ENCODE results near the gene CLCNKB.
"Not testable (repeated sequence)": the region's sequence is repeated elsewhere in the genome, so short reads cannot be mapped to it uniquely, and the experiment has no call there.

Gene CLCNKB

GRCh38 chr1:16042096-16042495 lies 1.5 kb upstream of the CLCNKB start:
- H3K27ac ChIP-seq (ENCODE audit: insufficient read depth in 1 of 2, low read depth in 1 of 2, low read length in 2 of 2, poor library complexity in 1 of 2, severe bottlenecking in 2 of 2), result no peak overlapping the region
- H3K4me3 ChIP-seq (ENCODE audit: control insufficient read depth in 1 of 7, extremely low read depth in 1 of 7, insufficient read depth in 4 of 7, low read depth in 2 of 7, low read length in 6 of 7), result no peak overlapping the region
- WGBS (ENCODE audit: insufficient coverage), result 89% methylated on average over 3 of the region's 9 CpGs
- no peaks in the 10 kb centered on the region for H3K4me1 ChIP-seq (ENCODE audit: control extremely low read depth in 1 of 4, control insufficient read depth in 4 of 4, insufficient read depth in 4 of 4, low read length in 3 of 4)
- no peaks in the 10 kb centered on the region for H3K9me3 ChIP-seq (ENCODE audit: control extremely low read depth in 1 of 5, control insufficient read depth in 4 of 5, insufficient read depth in 2 of 5, low read depth in 1 of 5, low read length in 4 of 5)
- CTCF ChIA-PET, result interaction anchor here (0.8 kb wide), 1 partner anchor 23 kb away, joined by 3 read pairs; no protein-coding TSS in a partner anchor
- H3K36me3 ChIP-seq (ENCODE audit: control insufficient read depth in 4 of 4, insufficient read depth in 4 of 4, low read length in 3 of 4), result no peaks in the 10 kb centered on the region
- no peaks in the 10 kb centered on the region for H3K27me3 ChIP-seq (replicated peaks in 2 of 5; ENCODE audit: control insufficient read depth in 4 of 5, insufficient read depth in 5 of 5, low read length in 4 of 5)
- DNase-seq, result no peak
- POLR2A ChIA-PET, result no interaction called here

DNA sequence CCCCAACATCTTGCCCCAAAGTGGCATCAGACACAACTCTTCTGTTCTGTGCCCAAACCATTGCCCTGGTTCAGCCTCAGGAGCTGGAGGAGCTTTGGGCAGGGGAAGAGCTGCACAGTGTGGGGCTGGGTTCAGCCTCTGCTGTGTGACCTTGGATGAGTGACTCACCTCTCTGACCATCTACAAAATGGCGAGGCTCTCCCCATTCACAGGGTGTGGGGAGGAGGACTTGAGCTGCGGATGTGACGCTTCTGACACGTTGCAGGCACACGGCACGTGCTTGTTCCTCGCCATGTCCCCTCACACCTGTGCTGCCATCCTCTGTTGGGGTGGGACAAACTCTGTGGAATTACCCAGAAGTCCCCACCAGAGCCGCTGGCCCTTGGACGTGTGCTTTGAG lies 928 bp upstream of the CLCNKB start:
- H3K4me1 ChIP-seq (ENCODE audit: control extremely low read depth in 1 of 4, control insufficient read depth in 4 of 4, insufficient read depth in 4 of 4, low read length in 3 of 4); H3K9me3 ChIP-seq (ENCODE audit: control extremely low read depth in 1 of 5, control insufficient read depth in 4 of 5, insufficient read depth in 2 of 5, low read depth in 1 of 5, low read length in 4 of 5); H3K4me3 ChIP-seq (ENCODE audit: control insufficient read depth in 1 of 7, extremely low read depth in 1 of 7, insufficient read depth in 4 of 7, low read depth in 2 of 7, low read length in 6 of 7); H3K27me3 ChIP-seq (replicated peaks in 2 of 5; ENCODE audit: control insufficient read depth in 4 of 5, insufficient read depth in 5 of 5, low read length in 4 of 5); DNase-seq; H3K36me3 ChIP-seq (ENCODE audit: control insufficient read depth in 4 of 4, insufficient read depth in 4 of 4, low read length in 3 of 4); H3K27ac ChIP-seq (ENCODE audit: insufficient read depth in 1 of 2, low read depth in 1 of 2, low read length in 2 of 2, poor library complexity in 1 of 2, severe bottlenecking in 2 of 2); CTCF ChIA-PET; POLR2A ChIA-PET: not testable (repeated sequence)
- WGBS (ENCODE audit: insufficient coverage), result 90% methylated on average over 4 of the region's 9 CpGs

DNA sequence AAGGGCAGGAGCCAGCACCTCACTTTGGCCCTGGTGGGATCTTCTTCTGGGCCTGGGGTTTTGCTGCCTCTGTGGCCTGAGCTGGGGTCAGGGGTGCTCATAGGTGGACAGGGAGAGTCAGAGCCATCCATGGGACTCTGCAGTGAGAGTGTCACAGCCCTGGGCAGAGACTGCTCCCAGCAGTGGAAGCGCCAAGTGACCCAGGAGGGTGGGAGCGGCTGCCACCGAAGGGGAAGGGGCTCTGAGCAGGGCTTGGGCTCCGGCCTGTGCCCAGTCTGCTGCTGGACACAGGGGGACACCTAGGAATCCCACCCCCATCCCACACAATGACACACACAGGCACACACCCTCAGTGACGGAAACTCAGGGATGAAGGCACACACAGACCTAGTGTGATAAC lies 368 bp downstream of the CLCNKB start:
- Histone ChIP-seq H3K27ac (ENCODE audit: insufficient read depth in 1 of 2, low read depth in 1 of 2, low read length in 2 of 2, poor library complexity in 1 of 2, severe bottlenecking in 2 of 2) (no peak overlapping the region), H3K36me3 (ENCODE audit: control insufficient read depth in 4 of 4, insufficient read depth in 4 of 4, low read length in 3 of 4) (no peaks in the 10 kb centered on the region), H3K27me3 (replicated peaks in 2 of 5; ENCODE audit: control insufficient read depth in 4 of 5, insufficient read depth in 5 of 5, low read length in 4 of 5) (no peaks in the 10 kb centered on the region), H3K9me3 (ENCODE audit: control extremely low read depth in 1 of 5, control insufficient read depth in 4 of 5, insufficient read depth in 2 of 5, low read depth in 1 of 5, low read length in 4 of 5) (no peaks in the 10 kb centered on the region), H3K4me3 (ENCODE audit: control insufficient read depth in 1 of 7, extremely low read depth in 1 of 7, insufficient read depth in 4 of 7, low read depth in 2 of 7, low read length in 6 of 7) (no peak overlapping the region), H3K4me1 (ENCODE audit: control extremely low read depth in 1 of 4, control insufficient read depth in 4 of 4, insufficient read depth in 4 of 4, low read length in 3 of 4) (peaks cover 0 to 5% (median 3%) of the 10 kb centered on the region in 4 experiments)
- DNase-seq, result no peak
- POLR2A ChIA-PET, result no interaction called here
- 100% methylated on average over 3 of the region's 5 CpGs for WGBS (ENCODE audit: insufficient coverage)
- CTCF ChIA-PET, result interaction anchor here (1.4 to 3.5 kb wide), 3 partner anchors 11 to 35 kb away, joined by 3 to 14 read pairs (median 4); partner anchors contain the start of gene FAM131C

GRCh38 chr1:16046842-16047241 lies 3.3 kb downstream of the CLCNKB start:
- ChIA-PET POLR2A (no interaction called here), CTCF (interaction anchor here (0.8 to 1.5 kb wide), 2 partner anchors 10 to 37 kb away, joined by 3 to 4 read pairs; no protein-coding TSS in a partner anchor)
- H3K4me3 ChIP-seq (ENCODE audit: control insufficient read depth in 1 of 7, extremely low read depth in 1 of 7, insufficient read depth in 4 of 7, low read depth in 2 of 7, low read length in 6 of 7), result no peak overlapping the region
- H3K9me3 ChIP-seq (ENCODE audit: control extremely low read depth in 1 of 5, control insufficient read depth in 4 of 5, insufficient read depth in 2 of 5, low read depth in 1 of 5, low read length in 4 of 5), result no peaks in the 10 kb centered on the region
- WGBS (ENCODE audit: insufficient coverage), result 94% methylated on average over 6 of the region's 7 CpGs
- no peaks in the 10 kb centered on the region for H3K36me3 ChIP-seq (ENCODE audit: control insufficient read depth in 4 of 4, insufficient read depth in 4 of 4, low read length in 3 of 4)
- no peak overlapping the region for H3K27ac ChIP-seq (ENCODE audit: insufficient read depth in 1 of 2, low read depth in 1 of 2, low read length in 2 of 2, poor library complexity in 1 of 2, severe bottlenecking in 2 of 2)
- peaks cover 0 to 6% (median 5%) of the 10 kb centered on the region in 4 experiments for H3K4me1 ChIP-seq (ENCODE audit: control extremely low read depth in 1 of 4, control insufficient read depth in 4 of 4, insufficient read depth in 4 of 4, low read length in 3 of 4)
- peaks cover 0 to 2% (median 0%) of the 10 kb centered on the region in 5 experiments for H3K27me3 ChIP-seq (replicated peaks in 2 of 5; ENCODE audit: control insufficient read depth in 4 of 5, insufficient read depth in 5 of 5, low read length in 4 of 5)
- no peak for DNase-seq

- peak overlapping the region in 1 of 7 experiments; percentile 66 for H3K4me3 ChIP-seq (ENCODE audit: control insufficient read depth in 1 of 7, extremely low read depth in 1 of 7, insufficient read depth in 4 of 7, low read depth in 2 of 7, low read length in 6 of 7)
- ChIA-PET POLR2A (no interaction called here), CTCF (interaction anchor here (1.5 kb wide), 1 partner anchor 11 kb away, joined by 3 read pairs; no protein-coding TSS in a partner anchor)
- peaks cover 0 to 2% (median 0%) of the 10 kb centered on the region in 5 experiments for H3K27me3 ChIP-seq (replicated peaks in 2 of 5; ENCODE audit: control insufficient read depth in 4 of 5, insufficient read depth in 5 of 5, low read length in 4 of 5)
- H3K36me3 ChIP-seq (ENCODE audit: control insufficient read depth in 4 of 4, insufficient read depth in 4 of 4, low read length in 3 of 4), result no peaks in the 10 kb centered on the region
- no peak overlapping the region for H3K27ac ChIP-seq (ENCODE audit: insufficient read depth in 1 of 2, low read depth in 1 of 2, low read length in 2 of 2, poor library complexity in 1 of 2, severe bottlenecking in 2 of 2)
- no peaks in the 10 kb centered on the region for H3K9me3 ChIP-seq (ENCODE audit: control extremely low read depth in 1 of 5, control insufficient read depth in 4 of 5, insufficient read depth in 2 of 5, low read depth in 1 of 5, low read length in 4 of 5)
- DNase-seq, result no peak
- 87% methylated on average over 7 of the region's 19 CpGs for WGBS (ENCODE audit: insufficient coverage)
- peaks cover 0 to 6% (median 5%) of the 10 kb centered on the region in 4 experiments for H3K4me1 ChIP-seq (ENCODE audit: control extremely low read depth in 1 of 4, control insufficient read depth in 4 of 4, insufficient read depth in 4 of 4, low read length in 3 of 4)
Measured at GRCh38 chr1:16047791-16048475, 4.4 kb downstream of the CLCNKB start.

DNA sequence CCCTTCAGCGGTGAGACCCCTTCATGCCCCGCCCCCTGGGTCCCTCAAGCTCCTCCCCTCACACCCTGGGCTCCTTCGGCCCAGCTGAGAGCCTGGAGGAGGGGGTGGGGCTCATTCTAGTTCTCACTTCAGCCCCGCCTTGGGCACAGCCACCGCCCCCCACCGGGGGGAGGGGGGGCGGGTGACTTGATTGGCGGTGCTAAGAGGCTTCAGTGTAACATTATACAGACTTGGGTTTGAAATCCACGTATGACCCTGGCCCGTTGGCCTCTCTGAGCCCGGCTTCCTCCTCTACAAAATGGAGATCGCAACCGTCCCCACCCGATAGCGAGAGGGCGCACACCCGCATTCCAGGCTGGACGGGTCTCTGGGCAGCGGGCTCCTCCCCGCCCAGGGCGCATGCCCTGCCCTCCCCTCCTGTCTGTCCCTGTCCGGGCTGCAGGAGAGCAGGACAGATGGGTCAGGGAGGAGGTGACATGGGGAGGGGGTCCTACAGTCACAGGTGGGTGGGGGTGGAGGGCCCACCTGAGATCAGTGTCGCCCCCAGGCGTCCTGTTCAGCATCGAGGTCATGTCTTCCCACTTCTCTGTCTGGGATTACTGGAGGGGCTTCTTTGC lies 5.1 kb downstream of the CLCNKB start:
- Histone ChIP-seq H3K4me3 (ENCODE audit: control insufficient read depth in 1 of 7, extremely low read depth in 1 of 7, insufficient read depth in 4 of 7, low read depth in 2 of 7, low read length in 6 of 7) (peak overlapping the region in 6 of 7 experiments; percentile 49 to 73 (median 64)), H3K9me3 (ENCODE audit: control extremely low read depth in 1 of 5, control insufficient read depth in 4 of 5, insufficient read depth in 2 of 5, low read depth in 1 of 5, low read length in 4 of 5) (no peaks in the 10 kb centered on the region), H3K27ac (ENCODE audit: insufficient read depth in 1 of 2, low read depth in 1 of 2, low read length in 2 of 2, poor library complexity in 1 of 2, severe bottlenecking in 2 of 2) (no peak overlapping the region), H3K27me3 (replicated peaks in 2 of 5; ENCODE audit: control insufficient read depth in 4 of 5, insufficient read depth in 5 of 5, low read length in 4 of 5) (peaks cover 0 to 2% (median 0%) of the 10 kb centered on the region in 5 experiments), H3K36me3 (ENCODE audit: control insufficient read depth in 4 of 4, insufficient read depth in 4 of 4, low read length in 3 of 4) (no peaks in the 10 kb centered on the region), H3K4me1 (ENCODE audit: control extremely low read depth in 1 of 4, control insufficient read depth in 4 of 4, insufficient read depth in 4 of 4, low read length in 3 of 4) (peaks cover 0 to 7% (median 6%) of the 10 kb centered on the region in 4 experiments)
- WGBS (ENCODE audit: insufficient coverage), result 0% methylated on average over 16 of the region's 25 CpGs
- ChIA-PET CTCF (interaction anchor here (1.5 kb wide), 1 partner anchor 11 kb away, joined by 3 read pairs; no protein-coding TSS in a partner anchor), POLR2A (no interaction called here)
- DNase-seq, result peak; percentile 80 to 86 (median 85)

GRCh38 chr1:16050328-16050727 lies 6.7 kb downstream of the CLCNKB start:
- WGBS (ENCODE audit: insufficient coverage), result no CpG with 5 or more reads among the region's 7 CpGs
- H3K36me3 ChIP-seq (ENCODE audit: control insufficient read depth in 4 of 4, insufficient read depth in 4 of 4, low read length in 3 of 4), result no peaks in the 10 kb centered on the region
- no peak for DNase-seq
- H3K27ac ChIP-seq (ENCODE audit: insufficient read depth in 1 of 2, low read depth in 1 of 2, low read length in 2 of 2, poor library complexity in 1 of 2, severe bottlenecking in 2 of 2), result no peak overlapping the region
- ChIA-PET POLR2A (no interaction called here), CTCF (no interaction called here)
- H3K4me3 ChIP-seq (ENCODE audit: control insufficient read depth in 1 of 7, extremely low read depth in 1 of 7, insufficient read depth in 4 of 7, low read depth in 2 of 7, low read length in 6 of 7), result no peak overlapping the region
- H3K4me1 ChIP-seq (ENCODE audit: control extremely low read depth in 1 of 4, control insufficient read depth in 4 of 4, insufficient read depth in 4 of 4, low read length in 3 of 4), result peaks cover 0 to 15% (median 12%) of the 10 kb centered on the region in 4 experiments
- H3K27me3 ChIP-seq (replicated peaks in 2 of 5; ENCODE audit: control insufficient read depth in 4 of 5, insufficient read depth in 5 of 5, low read length in 4 of 5), result peaks cover 0 to 2% (median 0%) of the 10 kb centered on the region in 5 experiments
- H3K9me3 ChIP-seq (ENCODE audit: control extremely low read depth in 1 of 5, control insufficient read depth in 4 of 5, insufficient read depth in 2 of 5, low read depth in 1 of 5, low read length in 4 of 5), result no peaks in the 10 kb centered on the region
